H1 (cell line): ENCODE measurements around the gene PTPA. TPM values are rescaled to one million over a fixed set of nuclear protein-coding genes. Genes with fewer than 3 reads are reported as not detected.

Experiments used
- EZH2 ChIP-seq: fragments of 200-600 bp; sonication (generic); IDR thresholded peaks from 2 replicates; pipeline ENCODE4 v1.7.1; 2012; ENCODE audit warnings: low read depth, mild to moderate bottlenecking, moderate library complexity, low read length, inconsistent platforms; ENCODE audit not compliant: severe bottlenecking
- HDAC2 ChIP-seq, 2 experiments: fragments of 300-600 bp in 1 of 2; sonication (generic) in 1 of 2; IDR thresholded peaks; 2 replicates each; pipeline ENCODE4 v1.6.1; 2011 to 2012; ENCODE audit warnings: low read depth in 2 of 2, low read length in 2 of 2, mild to moderate bottlenecking in 2 of 2, moderate library complexity in 2 of 2, borderline replicate concordance in 1 of 2, inconsistent platforms in 1 of 2
- JUN ChIP-seq: IDR thresholded peaks from 2 replicates; pipeline ENCODE4 v1.6.1; 2011; ENCODE audit warnings: low read depth, mild to moderate bottlenecking, improper control_type of control experiment, low read length
- SP4 ChIP-seq: IDR thresholded peaks from 2 replicates; pipeline ENCODE4 v1.6.1; 2012; ENCODE audit warnings: low read length, inconsistent platforms
- polyA plus RNA-seq, 7 experiments: library from polyadenylated mRNA; depleted of rRNA in 3 of 7; stranded (reverse) in 5 of 7; unstranded in 2 of 7; fragments of >200 nt in 5 of 7; fragments of 200-250 nt in 2 of 7; gene quantifications; 1 replicate in 5 of 7; 2 replicates in 1 of 7; 4 replicates in 1 of 7; pipeline versions ENCODE4 v1.2.1 to v1.2.3, GENCODE V29; 2011 to 2013; ENCODE audit warnings: missing spikeins in 2 of 7, mixed read lengths in 2 of 7
- total RNA-seq: library from RNA; stranded (reverse); fragmentation: NEBNext Ultra II Directional; extraction: Animal tissue kit (Norgen Biotek cat#: 25700); gene quantifications from 2 replicates; pipeline ENCODE4 v1.2.1, GENCODE V29; 2021
- TF ChIP-seq, protein P1 (sequence below): fragments of 300-600 bp; sonication (generic); IDR thresholded peaks from 2 replicates; pipeline ENCODE4 v1.7.1; 2012; ENCODE audit warnings: low read length, moderate library complexity, mild to moderate bottlenecking, inconsistent platforms; ENCODE audit not compliant: insufficient replicate concordance
- TF ChIP-seq, protein P2 (sequence below), 3 experiments: IDR thresholded peaks; 1 replicate in 2 of 3; 2 replicates in 1 of 3; pipeline versions ENCODE4 v1.5.1 to v1.6.1; 2011; ENCODE audit warnings: low read length in 3 of 3, mild to moderate bottlenecking in 3 of 3, inconsistent platforms in 2 of 3, low read depth in 1 of 3, moderate library complexity in 1 of 3; ENCODE audit not compliant: insufficient read depth in 1 of 3; ENCODE audit errors: control extremely low read depth in 1 of 3

PTPA gene
- total and polyA plus RNA-seq, 2 of the 8 experiments (the other 6 are each of a cell fraction or from before 2014, with no cell fraction given) = 114 to 145 TPM

DNA sequence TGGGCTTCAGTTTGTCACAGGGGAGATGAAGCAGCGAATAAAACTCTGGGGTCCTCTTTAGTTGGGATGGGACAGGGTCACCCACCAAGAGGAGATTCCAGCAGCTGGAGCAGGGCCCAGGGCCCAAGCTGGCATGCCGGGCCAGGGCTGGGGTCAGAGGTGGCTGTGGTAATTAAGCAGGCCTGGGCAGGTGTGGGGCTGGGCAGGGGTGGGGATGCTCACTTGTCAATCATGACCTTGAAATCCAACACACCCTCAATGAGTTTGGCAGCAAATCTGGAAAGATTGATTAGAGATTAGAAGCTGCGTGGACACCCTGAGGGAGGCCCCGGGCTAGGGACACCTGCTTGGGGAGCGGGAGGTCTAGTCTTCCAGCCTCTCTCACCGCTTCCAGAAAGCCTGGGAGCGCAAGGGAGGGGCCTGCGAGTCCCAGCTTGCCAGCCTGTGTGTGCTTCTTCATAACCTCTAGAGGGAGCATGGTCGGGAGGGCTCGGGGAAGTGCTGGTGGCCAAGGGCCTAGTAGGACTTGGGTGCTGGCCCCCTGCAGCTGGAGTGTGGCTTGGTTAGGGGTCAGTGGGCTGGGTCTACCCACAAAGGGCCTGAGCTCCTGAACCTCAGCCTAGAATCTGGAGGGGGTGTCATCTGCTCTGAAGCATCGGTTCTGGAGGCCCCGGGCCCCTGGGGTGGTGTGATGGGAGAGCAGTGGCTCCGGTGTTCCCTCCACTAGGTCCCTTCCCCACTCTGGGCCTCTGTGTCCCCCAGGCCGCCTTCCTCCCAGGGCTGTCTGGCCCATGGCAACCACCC lies 8.2 kb upstream of the PTPA start (continued):
- TF ChIP-seq, protein P1, sequence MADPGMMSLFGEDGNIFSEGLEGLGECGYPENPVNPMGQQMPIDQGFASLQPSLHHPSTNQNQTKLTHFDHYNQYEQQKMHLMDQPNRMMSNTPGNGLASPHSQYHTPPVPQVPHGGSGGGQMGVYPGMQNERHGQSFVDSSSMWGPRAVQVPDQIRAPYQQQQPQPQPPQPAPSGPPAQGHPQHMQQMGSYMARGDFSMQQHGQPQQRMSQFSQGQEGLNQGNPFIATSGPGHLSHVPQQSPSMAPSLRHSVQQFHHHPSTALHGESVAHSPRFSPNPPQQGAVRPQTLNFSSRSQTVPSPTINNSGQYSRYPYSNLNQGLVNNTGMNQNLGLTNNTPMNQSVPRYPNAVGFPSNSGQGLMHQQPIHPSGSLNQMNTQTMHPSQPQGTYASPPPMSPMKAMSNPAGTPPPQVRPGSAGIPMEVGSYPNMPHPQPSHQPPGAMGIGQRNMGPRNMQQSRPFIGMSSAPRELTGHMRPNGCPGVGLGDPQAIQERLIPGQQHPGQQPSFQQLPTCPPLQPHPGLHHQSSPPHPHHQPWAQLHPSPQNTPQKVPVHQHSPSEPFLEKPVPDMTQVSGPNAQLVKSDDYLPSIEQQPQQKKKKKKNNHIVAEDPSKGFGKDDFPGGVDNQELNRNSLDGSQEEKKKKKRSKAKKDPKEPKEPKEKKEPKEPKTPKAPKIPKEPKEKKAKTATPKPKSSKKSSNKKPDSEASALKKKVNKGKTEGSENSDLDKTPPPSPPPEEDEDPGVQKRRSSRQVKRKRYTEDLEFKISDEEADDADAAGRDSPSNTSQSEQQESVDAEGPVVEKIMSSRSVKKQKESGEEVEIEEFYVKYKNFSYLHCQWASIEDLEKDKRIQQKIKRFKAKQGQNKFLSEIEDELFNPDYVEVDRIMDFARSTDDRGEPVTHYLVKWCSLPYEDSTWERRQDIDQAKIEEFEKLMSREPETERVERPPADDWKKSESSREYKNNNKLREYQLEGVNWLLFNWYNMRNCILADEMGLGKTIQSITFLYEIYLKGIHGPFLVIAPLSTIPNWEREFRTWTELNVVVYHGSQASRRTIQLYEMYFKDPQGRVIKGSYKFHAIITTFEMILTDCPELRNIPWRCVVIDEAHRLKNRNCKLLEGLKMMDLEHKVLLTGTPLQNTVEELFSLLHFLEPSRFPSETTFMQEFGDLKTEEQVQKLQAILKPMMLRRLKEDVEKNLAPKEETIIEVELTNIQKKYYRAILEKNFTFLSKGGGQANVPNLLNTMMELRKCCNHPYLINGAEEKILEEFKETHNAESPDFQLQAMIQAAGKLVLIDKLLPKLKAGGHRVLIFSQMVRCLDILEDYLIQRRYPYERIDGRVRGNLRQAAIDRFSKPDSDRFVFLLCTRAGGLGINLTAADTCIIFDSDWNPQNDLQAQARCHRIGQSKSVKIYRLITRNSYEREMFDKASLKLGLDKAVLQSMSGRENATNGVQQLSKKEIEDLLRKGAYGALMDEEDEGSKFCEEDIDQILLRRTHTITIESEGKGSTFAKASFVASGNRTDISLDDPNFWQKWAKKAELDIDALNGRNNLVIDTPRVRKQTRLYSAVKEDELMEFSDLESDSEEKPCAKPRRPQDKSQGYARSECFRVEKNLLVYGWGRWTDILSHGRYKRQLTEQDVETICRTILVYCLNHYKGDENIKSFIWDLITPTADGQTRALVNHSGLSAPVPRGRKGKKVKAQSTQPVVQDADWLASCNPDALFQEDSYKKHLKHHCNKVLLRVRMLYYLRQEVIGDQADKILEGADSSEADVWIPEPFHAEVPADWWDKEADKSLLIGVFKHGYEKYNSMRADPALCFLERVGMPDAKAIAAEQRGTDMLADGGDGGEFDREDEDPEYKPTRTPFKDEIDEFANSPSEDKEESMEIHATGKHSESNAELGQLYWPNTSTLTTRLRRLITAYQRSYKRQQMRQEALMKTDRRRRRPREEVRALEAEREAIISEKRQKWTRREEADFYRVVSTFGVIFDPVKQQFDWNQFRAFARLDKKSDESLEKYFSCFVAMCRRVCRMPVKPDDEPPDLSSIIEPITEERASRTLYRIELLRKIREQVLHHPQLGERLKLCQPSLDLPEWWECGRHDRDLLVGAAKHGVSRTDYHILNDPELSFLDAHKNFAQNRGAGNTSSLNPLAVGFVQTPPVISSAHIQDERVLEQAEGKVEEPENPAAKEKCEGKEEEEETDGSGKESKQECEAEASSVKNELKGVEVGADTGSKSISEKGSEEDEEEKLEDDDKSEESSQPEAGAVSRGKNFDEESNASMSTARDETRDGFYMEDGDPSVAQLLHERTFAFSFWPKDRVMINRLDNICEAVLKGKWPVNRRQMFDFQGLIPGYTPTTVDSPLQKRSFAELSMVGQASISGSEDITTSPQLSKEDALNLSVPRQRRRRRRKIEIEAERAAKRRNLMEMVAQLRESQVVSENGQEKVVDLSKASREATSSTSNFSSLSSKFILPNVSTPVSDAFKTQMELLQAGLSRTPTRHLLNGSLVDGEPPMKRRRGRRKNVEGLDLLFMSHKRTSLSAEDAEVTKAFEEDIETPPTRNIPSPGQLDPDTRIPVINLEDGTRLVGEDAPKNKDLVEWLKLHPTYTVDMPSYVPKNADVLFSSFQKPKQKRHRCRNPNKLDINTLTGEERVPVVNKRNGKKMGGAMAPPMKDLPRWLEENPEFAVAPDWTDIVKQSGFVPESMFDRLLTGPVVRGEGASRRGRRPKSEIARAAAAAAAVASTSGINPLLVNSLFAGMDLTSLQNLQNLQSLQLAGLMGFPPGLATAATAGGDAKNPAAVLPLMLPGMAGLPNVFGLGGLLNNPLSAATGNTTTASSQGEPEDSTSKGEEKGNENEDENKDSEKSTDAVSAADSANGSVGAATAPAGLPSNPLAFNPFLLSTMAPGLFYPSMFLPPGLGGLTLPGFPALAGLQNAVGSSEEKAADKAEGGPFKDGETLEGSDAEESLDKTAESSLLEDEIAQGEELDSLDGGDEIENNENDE = no peak
- TF ChIP-seq HDAC2 (IDR thresholded peaks at IDR 0.05; ENCODE audit: borderline replicate concordance in 1 of 2, low read depth in 2 of 2, low read length in 2 of 2) (no peak), SP4 (0 out of 2 replicates have a peak, but pooled peaks have one; percentile 23), EZH2 (no peak), JUN (no peak)
- TF ChIP-seq, protein P2, sequence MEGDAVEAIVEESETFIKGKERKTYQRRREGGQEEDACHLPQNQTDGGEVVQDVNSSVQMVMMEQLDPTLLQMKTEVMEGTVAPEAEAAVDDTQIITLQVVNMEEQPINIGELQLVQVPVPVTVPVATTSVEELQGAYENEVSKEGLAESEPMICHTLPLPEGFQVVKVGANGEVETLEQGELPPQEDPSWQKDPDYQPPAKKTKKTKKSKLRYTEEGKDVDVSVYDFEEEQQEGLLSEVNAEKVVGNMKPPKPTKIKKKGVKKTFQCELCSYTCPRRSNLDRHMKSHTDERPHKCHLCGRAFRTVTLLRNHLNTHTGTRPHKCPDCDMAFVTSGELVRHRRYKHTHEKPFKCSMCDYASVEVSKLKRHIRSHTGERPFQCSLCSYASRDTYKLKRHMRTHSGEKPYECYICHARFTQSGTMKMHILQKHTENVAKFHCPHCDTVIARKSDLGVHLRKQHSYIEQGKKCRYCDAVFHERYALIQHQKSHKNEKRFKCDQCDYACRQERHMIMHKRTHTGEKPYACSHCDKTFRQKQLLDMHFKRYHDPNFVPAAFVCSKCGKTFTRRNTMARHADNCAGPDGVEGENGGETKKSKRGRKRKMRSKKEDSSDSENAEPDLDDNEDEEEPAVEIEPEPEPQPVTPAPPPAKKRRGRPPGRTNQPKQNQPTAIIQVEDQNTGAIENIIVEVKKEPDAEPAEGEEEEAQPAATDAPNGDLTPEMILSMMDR (IDR thresholded peaks at IDR 0.05; ENCODE audit: control extremely low read depth in 1 of 3, insufficient read depth in 1 of 3, low read depth in 1 of 3, low read length in 3 of 3) = peak in 2 of 3 experiments; percentile 69 to 83; a peak in 3 of 4 replicates
